Colon (tissue), 2 donors: ENCODE measurements around the gene MRGPRD.

Experiments
- FAIRE-seq: peaks from 2 replicates; lab custom pipeline; 2012; peaks lifted over from hg19 to GRCh38; lab: Jason Lieb, UNC
- donor health status: control.
- donor health status: control.

Gene MRGPRD

DNA sequence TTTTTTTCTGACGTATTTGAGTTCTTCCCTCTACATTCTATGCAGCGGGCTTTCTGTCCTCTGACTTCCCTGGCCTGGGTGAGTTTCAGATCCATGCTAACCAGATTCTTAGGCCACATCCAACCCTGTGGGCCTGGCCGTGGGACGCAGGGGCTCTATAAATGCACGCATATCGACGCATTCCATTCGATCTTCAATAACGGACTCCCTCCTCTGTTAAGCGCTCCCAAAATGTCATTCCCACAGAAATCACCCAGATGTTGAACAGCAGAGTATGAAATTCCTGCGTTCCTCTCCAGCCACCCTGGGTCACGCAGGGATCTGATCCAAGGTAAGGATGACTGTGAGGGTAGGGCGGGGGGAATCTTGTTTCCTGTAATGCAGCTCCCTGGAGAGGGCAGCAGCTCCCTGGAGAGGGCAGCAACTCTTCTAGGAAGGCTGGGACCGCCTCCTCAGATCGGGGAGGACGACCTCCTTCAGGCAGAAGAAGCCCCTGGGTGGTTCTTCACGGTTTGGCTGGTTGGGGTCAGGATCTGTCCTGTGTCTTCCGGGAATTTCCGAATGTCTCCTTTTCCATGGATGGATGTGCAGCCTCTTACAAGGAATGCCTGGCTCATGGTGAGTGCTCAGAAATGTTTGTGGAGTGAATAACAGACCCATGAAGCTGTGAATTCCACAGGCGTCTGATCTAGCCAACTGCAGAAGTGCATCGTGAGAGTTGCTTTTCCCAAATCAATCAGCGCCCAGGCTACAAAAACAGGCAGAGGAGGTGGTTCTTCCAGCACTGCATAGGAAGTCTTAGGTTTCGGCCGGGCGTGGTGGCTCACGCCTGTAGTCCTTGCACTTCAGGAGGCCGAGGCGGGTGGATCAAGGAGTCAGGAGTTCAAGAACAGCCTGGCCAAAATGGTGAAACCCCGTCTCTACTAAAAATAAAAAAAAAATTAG lies 12.2 kb downstream of the MRGPRD start:
- no peak for FAIRE-seq

GRCh38 chr11:68966894-68967780 lies 13.6 kb downstream of the MRGPRD start:
- no peak for FAIRE-seq

DNA sequence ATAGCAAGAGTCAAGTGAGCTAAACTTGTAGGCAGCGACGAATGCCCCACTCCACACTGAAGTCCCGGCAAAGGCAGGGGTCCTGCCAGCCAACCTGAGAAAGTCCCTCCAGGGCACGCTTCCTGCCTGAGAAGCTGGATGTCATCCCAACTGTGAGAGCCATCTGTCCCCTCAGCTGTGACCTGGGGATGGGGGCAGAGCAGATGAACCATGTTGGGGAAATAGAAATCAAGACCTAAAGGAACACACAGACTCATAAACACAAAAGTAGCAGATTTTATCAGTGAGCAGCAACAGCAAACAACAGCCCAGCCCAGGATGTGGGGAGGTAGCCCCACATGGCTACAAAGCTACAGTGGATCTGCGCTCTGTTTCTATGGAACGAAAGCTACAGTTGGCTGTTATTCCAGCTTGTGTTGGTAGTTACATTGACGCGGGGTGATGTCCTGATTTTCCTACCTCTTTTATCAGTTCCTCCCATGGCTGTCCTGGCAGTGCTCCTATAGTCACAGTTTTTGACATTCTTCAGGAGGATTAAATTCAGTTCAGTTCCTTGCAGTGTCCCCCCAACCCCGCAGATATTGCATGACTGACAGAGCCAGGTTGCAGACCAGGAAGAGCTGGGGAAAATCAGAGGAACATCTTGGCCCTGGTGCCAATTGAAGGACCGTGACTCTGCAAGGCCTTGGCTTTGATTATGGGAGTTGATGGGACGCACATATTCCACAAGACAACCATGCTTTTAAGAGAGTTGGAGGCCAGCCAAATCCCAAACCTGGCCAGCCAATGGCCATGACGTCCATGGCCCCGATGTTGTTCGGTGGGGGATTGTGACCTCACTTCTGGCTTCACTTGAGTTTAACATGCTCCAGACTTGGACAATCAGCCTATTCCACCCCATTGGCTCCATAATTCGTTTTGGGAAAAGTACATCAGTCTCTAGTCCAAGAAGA lies 14.6 kb downstream of the MRGPRD start:
- FAIRE-seq = no peak

GRCh38 chr11:68963779-68964178 lies 17.0 kb downstream of the MRGPRD start:
- no peak for FAIRE-seq

DNA sequence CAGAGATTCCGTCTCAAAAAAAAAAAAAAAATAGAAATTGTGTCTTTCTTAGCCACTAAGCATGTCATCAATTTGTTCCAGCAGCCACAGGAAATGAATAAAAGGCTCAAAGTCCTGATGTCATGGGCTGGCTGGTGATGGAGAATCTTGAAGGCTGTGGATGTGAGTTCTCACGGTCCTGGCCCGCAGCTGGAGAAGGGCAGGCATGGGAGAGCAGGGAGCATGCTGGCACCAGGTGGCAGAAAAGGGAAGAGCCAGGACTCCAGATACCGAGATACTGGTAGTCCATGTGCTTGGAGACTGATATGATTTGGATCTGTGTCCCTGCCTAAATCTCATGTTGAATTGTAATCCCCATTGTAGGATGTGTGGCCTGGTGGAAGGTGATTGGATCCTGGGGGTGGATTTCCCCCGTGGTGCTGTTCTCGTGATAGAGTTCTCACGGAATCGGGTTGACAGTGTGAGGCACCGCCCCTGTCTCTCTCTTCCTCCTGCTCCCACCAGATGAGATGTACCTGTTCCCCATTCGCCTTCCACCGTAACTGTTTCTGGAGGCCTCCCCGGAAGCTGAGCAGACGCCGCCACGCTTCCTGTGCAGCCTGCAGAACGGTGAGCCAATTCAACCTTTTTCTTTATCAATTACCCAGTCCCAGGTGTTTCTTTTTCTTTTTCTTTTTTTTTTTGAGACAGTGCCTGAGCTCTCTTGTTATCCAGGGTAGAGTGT lies 18.1 kb downstream of the MRGPRD start:
- FAIRE-seq = no peak

DNA sequence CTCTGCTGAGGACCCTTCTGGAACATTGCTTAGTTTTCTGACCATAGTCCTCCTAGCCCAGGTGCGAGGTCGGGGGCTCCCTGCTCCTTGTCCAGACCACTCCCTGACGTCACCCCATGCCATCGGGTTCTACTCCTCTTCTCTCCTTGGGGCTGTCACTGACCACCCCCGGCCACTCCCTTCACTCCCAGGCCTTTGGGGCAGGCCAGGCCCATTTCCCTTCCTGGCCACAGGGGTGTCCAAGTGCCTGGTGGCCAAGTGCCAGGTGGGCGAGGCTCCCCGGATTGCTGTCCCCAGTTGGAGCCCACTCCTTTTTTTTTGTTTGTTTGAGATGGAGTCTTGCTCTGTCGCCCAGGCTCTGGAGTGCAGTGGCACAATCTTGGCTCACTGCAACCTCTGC lies 19.5 kb downstream of the MRGPRD start:
- no peak for FAIRE-seq

GRCh38 chr11:68960294-68961071 lies 20.3 kb downstream of the MRGPRD start:
- FAIRE-seq = no peak

- no peak for FAIRE-seq
These were observed 21.1 kb downstream of the MRGPRD start for GRCh38 chr11:68959465-68960293.

- no peak for FAIRE-seq
These were observed 22.6 kb downstream of the MRGPRD start for GRCh38 chr11:68958211-68958610.

- no peak for FAIRE-seq
These were observed 24.1 kb downstream of the MRGPRD start for GRCh38 chr11:68956547-68957254.

- no peak for FAIRE-seq
These were observed 24.6 kb downstream of the MRGPRD start for GRCh38 chr11:68956142-68956541.

DNA sequence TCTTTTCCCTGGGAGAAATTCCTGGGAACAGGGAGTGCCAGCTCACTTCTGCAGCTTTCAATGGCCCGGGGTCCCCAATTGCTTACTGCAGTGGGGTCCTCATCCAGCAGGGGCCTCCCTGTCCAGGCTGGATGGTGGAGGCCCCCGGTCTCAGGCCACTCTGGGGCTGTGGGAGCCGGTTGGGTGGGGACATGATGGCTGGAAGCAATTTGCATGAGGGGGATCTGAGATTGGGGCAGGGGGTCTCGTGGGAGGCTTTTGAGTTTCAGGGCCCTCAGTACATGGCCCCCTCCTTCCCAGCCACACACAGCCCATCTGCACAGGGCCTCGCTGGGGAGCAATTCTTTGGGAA lies 25.2 kb downstream of the MRGPRD start:
- FAIRE-seq = no peak

DNA sequence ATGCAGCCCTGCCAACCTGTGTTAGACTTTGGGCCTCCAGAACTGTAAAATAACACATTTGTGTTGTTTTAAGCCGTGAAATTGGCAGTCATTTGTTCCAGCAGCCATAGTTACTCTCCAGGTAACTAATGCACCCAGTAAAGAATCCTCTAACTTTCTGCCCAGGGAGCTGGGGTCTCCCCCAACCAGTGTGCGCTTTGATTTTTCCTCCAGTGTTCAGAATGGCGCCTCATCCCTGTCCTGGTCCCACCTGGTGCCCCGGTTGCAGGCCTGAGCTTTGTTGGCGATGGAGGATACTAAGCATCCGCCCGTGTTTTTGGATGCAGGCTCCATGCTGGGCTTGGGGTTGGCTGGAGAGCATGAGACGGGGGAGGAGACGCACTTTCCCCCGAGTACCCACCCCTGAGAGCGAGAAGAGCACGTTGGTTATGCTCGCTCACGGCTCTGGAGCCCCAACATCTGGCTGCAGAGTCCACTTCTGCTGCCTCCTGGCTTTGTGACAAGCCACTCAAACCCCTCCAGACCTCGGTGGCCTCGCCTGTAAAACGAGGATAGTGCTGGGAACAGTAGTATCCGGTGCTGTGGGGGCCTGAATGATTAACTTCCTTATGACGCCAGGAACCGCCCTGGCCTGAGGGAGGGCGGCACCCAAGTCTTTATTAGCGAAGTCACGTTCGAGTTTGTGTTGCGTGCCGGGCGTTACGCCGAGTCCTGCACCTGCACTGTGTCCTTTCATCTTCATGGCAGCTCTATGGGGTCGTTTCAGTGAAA lies 25.8 kb downstream of the MRGPRD start:
- FAIRE-seq = no peak

DNA sequence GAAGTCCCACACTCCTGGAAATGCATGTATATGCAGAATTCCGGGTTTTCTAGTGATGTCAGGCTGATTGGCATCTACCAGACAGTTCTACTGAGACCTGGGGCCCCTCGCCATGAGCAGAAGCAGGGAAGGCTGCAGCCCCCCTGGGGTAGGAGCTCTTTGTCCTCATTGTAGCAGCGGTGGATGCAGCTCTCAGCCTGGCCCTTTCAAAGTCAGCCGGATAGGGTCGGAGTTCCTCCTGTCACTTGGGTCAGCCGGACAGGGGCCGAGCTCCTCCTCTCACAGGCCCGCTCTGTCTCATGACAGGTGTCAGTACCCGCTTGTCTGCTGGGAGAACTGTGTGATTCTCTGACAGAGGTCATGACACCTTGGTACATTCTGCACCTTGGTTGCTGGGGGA lies 30.0 kb downstream of the MRGPRD start:
- FAIRE-seq = no peak

DNA sequence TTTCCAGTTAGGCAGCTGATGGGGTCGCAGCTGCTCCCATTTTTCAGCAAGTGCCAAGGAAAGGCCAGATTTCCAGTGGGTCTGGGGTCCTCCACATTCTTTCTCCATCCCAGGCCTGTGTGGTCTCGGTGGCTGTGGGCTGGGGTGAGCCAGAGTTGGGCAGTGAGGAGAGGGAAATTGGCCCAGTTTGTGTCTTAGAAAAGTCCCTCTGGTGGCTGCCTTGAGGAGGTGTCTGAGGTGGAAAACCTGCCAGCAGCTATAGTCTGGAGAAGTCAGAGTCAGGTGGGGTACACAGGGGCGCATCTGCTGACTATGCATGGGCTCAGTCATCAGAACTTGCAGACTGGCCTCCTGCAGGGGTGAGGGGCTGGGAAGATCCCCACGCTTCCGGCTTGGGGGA lies 30.5 kb downstream of the MRGPRD start:
- no peak for FAIRE-seq

DNA sequence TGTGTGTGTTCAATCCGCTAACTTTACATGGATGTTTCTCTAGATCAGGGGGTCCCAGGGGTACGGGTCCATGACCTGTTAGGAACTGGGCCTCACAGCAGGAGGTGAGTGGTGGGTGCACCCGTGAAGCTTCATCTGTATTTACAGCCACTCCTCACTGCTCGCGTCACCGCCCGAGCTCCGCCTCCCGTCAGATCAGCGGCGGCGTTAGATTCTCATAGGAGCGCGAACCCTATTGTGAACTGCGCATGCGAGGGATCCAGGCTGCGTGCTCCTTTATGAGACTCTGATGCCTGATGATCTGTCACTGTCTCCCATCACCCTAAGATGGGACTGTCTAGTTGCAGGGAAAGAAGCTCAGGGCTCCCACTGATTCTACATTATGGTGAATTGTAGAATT lies 31.9 kb downstream of the MRGPRD start:
- no peak for FAIRE-seq

DNA sequence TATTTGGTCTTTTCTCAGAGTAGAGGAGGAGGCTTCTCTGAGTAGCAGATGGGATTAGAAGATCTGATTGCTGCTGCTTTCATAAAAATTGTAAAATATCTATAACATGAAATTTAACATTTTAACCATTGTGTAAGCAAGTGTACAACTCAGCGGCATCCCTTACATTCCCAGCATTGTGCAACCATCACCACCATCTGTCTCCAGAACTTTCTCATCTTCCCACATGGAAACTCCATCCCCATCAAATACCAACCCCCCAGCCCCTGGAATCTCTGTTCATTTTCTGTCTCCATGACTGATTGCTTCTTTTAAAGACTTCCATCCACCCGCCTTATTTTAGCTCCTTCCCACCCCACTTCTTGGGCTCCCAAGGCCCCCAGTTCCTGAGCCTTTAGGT lies 32.3 kb downstream of the MRGPRD start:
- no peak for FAIRE-seq

GRCh38 chr11:68947151-68947550 lies 33.6 kb downstream of the MRGPRD start:
- no peak for FAIRE-seq
